IMR-90 (cell line): ENCODE data around the gene GPC5. TPM values are rescaled to one million over a fixed set of nuclear protein-coding genes. Genes with fewer than 3 reads are reported as not detected.

ENCODE experiments used
- ATAC-seq: fragments of 200-7000 bp; cut with Tn5 transposase; 2 replicates; pipeline ENCODE4 v1.9.1; 2020; ENCODE audit warnings: low read depth, mild to moderate bottlenecking, moderate library complexity
- BruUV-seq: library from RNA; stranded (reverse); fragments of 400-500 nt; replicated peaks from 2 replicates; lab custom pipeline; 2021; lab: Mats Ljungman, UMichigan
- CTCF ChIA-PET: fragments of 300-600 bp; formaldehyde crosslinking; extraction: SDS; loops from one replicate; lab custom pipeline; 2021; ENCODE audit warnings: antibody characterized with exemption; lab: Yijun Ruan, JAX
- POLR2A ChIA-PET: fragments of 300-600 bp; sonication (Branson Sonifier 250); formaldehyde crosslinking; loops from one replicate; lab custom pipeline; 2022; ENCODE audit warnings: antibody characterized with exemption; ENCODE audit not compliant: unreplicated experiment; lab: Charles Lee
- DNase-seq: peaks from one replicate; pipeline ENCODE4 v3.0.0; 2013
- H2AFZ ChIP-seq: replicated peaks from 2 replicates; pipeline ENCODE3; 2013; ENCODE audit warnings: low read length, mild to moderate bottlenecking; ENCODE audit not compliant: poor library complexity
- H2AK5ac ChIP-seq: 2 replicates; pipeline ENCODE4 v1.6.1; 2013; ENCODE audit warnings: low read depth, low read length, inconsistent platforms
- H2AK9ac ChIP-seq: replicated peaks from 2 replicates; pipeline ENCODE3; 2013; ENCODE audit warnings: mild to moderate bottlenecking, low read depth, low read length, moderate library complexity; ENCODE audit not compliant: poor library complexity
- H2BK120ac ChIP-seq: 2 replicates; pipeline ENCODE4 v1.6.1; 2013; ENCODE audit warnings: low read depth, low read length, inconsistent platforms
- H2BK15ac ChIP-seq: 3 replicates; pipeline ENCODE4 v1.6.1; 2013; ENCODE audit warnings: low read depth, low read length, inconsistent platforms
- H2BK20ac ChIP-seq: 2 replicates; pipeline ENCODE4 v1.6.1; 2013; ENCODE audit warnings: low read depth, mild to moderate bottlenecking, inconsistent platforms, low read length, moderate library complexity
- H2BK5ac ChIP-seq: 2 replicates; pipeline ENCODE4 v1.6.1; 2013; ENCODE audit warnings: mild to moderate bottlenecking, low read depth, low read length, inconsistent platforms; ENCODE audit not compliant: poor library complexity, severe bottlenecking
- H3K14ac ChIP-seq: replicated peaks from 2 replicates; pipeline ENCODE4 v1.6.1; 2013; ENCODE audit warnings: low read depth, low read length, inconsistent platforms
- H3K18ac ChIP-seq: 2 replicates; pipeline ENCODE4 v1.6.1; 2013; ENCODE audit warnings: low read depth, low read length, control low read depth
- H3K23ac ChIP-seq: 2 replicates; pipeline ENCODE4 v1.6.1; 2013; ENCODE audit warnings: low read depth, low read length, inconsistent platforms
- H3K27ac ChIP-seq: 2 replicates; pipeline ENCODE4 v1.5.1; 2013; ENCODE audit warnings: mild to moderate bottlenecking, control low read depth, low read length; ENCODE audit not compliant: insufficient read depth
- H3K27me3 ChIP-seq: 2 replicates; pipeline ENCODE4 v1.6.1; 2013; ENCODE audit warnings: low read length; ENCODE audit not compliant: control insufficient read depth, insufficient read depth
- H3K36me3 ChIP-seq: 2 replicates; pipeline ENCODE4 v1.6.1; 2013; ENCODE audit warnings: low read length, mixed read lengths; ENCODE audit not compliant: control insufficient read depth, insufficient read depth
- H3K4ac ChIP-seq: 2 replicates; pipeline ENCODE4 v1.6.1; 2013; ENCODE audit warnings: low read depth, low read length, inconsistent platforms
- H3K4me1 ChIP-seq: 2 replicates; pipeline ENCODE4 v1.6.1; 2013; ENCODE audit warnings: low read length, mixed read lengths; ENCODE audit not compliant: control insufficient read depth, insufficient read depth
- H3K4me2 ChIP-seq: 2 replicates; pipeline ENCODE4 v1.6.1; 2013; ENCODE audit warnings: low read depth, mild to moderate bottlenecking, control low read depth, low read length, moderate library complexity
- H3K4me3 ChIP-seq: 2 replicates; pipeline ENCODE4 v1.5.1; 2013; ENCODE audit warnings: low read depth, mild to moderate bottlenecking, control low read depth, low read length, moderate library complexity; ENCODE audit not compliant: insufficient read depth
- H3K56ac ChIP-seq: 2 replicates; pipeline ENCODE4 v1.6.1; 2013; ENCODE audit warnings: low read length, inconsistent platforms; ENCODE audit not compliant: insufficient read depth; ENCODE audit errors: extremely low read depth
- H3K79me1 ChIP-seq, 2 experiments: 2 replicates each; pipeline ENCODE4 v1.6.1; 2013; ENCODE audit warnings: low read length in 2 of 2, inconsistent platforms in 1 of 2, low read depth in 1 of 2
- H3K9ac ChIP-seq: 2 replicates; pipeline ENCODE4 v1.6.1; 2013; ENCODE audit warnings: low read depth, low read length, control low read depth
- H3K9me1 ChIP-seq: 2 replicates; pipeline ENCODE4 v1.6.1; 2013; ENCODE audit warnings: low read length, inconsistent platforms; ENCODE audit not compliant: insufficient read depth
- H3K9me3 ChIP-seq: 2 replicates; pipeline ENCODE4 v1.6.1; 2013; ENCODE audit warnings: low read length; ENCODE audit not compliant: control insufficient read depth, insufficient read depth
- H4K20me1 ChIP-seq: 2 replicates; pipeline ENCODE4 v1.6.1; 2013; ENCODE audit warnings: low read length, inconsistent platforms; ENCODE audit not compliant: insufficient read depth
- H4K5ac ChIP-seq: 2 replicates; pipeline ENCODE4 v1.6.1; 2013; ENCODE audit warnings: mild to moderate bottlenecking, low read depth, low read length, control low read depth
- H4K8ac ChIP-seq, 2 experiments: 2 replicates each; pipeline ENCODE4 v1.6.1; 2013; ENCODE audit warnings: low read depth in 2 of 2, low read length in 2 of 2, control low read depth in 1 of 2, inconsistent platforms in 1 of 2
- H4K91ac ChIP-seq: 2 replicates; pipeline ENCODE4 v1.6.1; 2013; ENCODE audit warnings: low read depth, low read length, inconsistent platforms; ENCODE audit not compliant: insufficient read depth
- BHLHE40 ChIP-seq: fragments of 150-350 bp; IDR thresholded peaks from 2 replicates; pipeline ENCODE4 v1.6.1; 2016; ENCODE audit warnings: mild to moderate bottlenecking, low read depth, low read length
- CTCF ChIP-seq: conservative IDR thresholded peaks from 2 replicates; pipeline ENCODE4 v1.5.1; 2012; ENCODE audit warnings: mild to moderate bottlenecking, low read depth, low read length, improper control_type of control experiment
- ELK1 ChIP-seq: fragments of 150-350 bp; IDR thresholded peaks from 2 replicates; pipeline ENCODE4 v1.6.1; 2016; ENCODE audit warnings: low read depth, mild to moderate bottlenecking, low read length, moderate library complexity, borderline replicate concordance
- FOS ChIP-seq: fragments of 150-350 bp; IDR thresholded peaks from 2 replicates; pipeline ENCODE4 v1.6.1; 2016; ENCODE audit warnings: low read depth, low read length
- MAFK ChIP-seq: IDR thresholded peaks from 2 replicates; pipeline ENCODE4 v1.6.1; 2012; ENCODE audit warnings: low read depth, low read length, improper control_type of control experiment
- MAZ ChIP-seq: IDR thresholded peaks from 2 replicates; pipeline ENCODE4 v1.6.1; 2012; ENCODE audit warnings: low read depth, mild to moderate bottlenecking, low read length, improper control_type of control experiment, moderate library complexity, borderline replicate concordance
- MXI1 ChIP-seq: IDR thresholded peaks from 2 replicates; pipeline ENCODE4 v1.6.1; 2012; ENCODE audit warnings: low read depth, mild to moderate bottlenecking, low read length, moderate library complexity, borderline replicate concordance
- NFE2L2 ChIP-seq: fragments of 150-350 bp; IDR thresholded peaks from 2 replicates; pipeline ENCODE4 v1.6.1; 2016; ENCODE audit warnings: low read depth, mild to moderate bottlenecking, low read length
- POLR2A ChIP-seq: IDR thresholded peaks from 2 replicates; pipeline ENCODE4 v1.6.1; 2012; ENCODE audit warnings: mild to moderate bottlenecking, low read depth, low read length
- RAD21 ChIP-seq: IDR thresholded peaks from 2 replicates; pipeline ENCODE4 v1.6.1; 2012; ENCODE audit warnings: low read length, improper control_type of control experiment
- RCOR1 ChIP-seq: IDR thresholded peaks from 2 replicates; pipeline ENCODE4 v1.6.1; 2012; ENCODE audit warnings: mild to moderate bottlenecking, low read length, improper control_type of control experiment; ENCODE audit not compliant: insufficient replicate concordance
- RFX5 ChIP-seq: IDR thresholded peaks from 2 replicates; pipeline ENCODE4 v1.8.0; 2012; ENCODE audit warnings: low read depth, mild to moderate bottlenecking, low read length, moderate library complexity
- SMC3 ChIP-seq: fragments of 150-350 bp; IDR thresholded peaks from 2 replicates; pipeline ENCODE4 v1.6.1; 2016; ENCODE audit warnings: low read depth, mild to moderate bottlenecking, antibody characterized with exemption, low read length, moderate library complexity
- USF2 ChIP-seq: fragments of 150-350 bp; IDR thresholded peaks from 2 replicates; pipeline ENCODE4 v1.6.1; 2017; ENCODE audit warnings: mild to moderate bottlenecking, antibody characterized with exemption, low read length, low read depth
- WGBS, 2 experiments: methylation state at CpG; one replicate each; pipeline versions ENCODE4 v1.1.5 to v1.1.7; 2013; ENCODE audit warnings: missing lambda C conversion rate in 2 of 2; ENCODE audit not compliant: insufficient read length in 1 of 2; ENCODE audit errors: extremely low coverage in 2 of 2; 5-methylcytosine and 5-hydroxymethylcytosine counted together
- dilution Hi-C: fragments of 300-500 bp; cut with HindIII; formaldehyde crosslinking; loops from one replicate; pipeline ENCODE4 v1.14.3; 2018; ENCODE audit warnings: low sequenced_read_pairs; ENCODE audit not compliant: unreplicated experiment
- in situ Hi-C: fragments of 300-500 bp; cut with MboI; formaldehyde crosslinking; loops from 3 replicates; pipeline ENCODE4 v1.14.3; 2019; ENCODE audit warnings: low sequenced_read_pairs, inconsistent platforms, mixed read lengths
- intact Hi-C: fragments of 100-400 bp; cut with micrococcal nuclease; formaldehyde crosslinking; loops from 2 replicates; pipeline ENCODE4 v1.10.0; 2022
- polyA plus RNA-seq, 3 experiments: library from polyadenylated mRNA; depleted of rRNA; stranded (reverse); fragments of >200 nt; gene quantifications; 2 replicates each; pipeline ENCODE4 v1.2.3, GENCODE V29; 2012; ENCODE audit warnings: low replicate concordance in 1 of 3
- total RNA-seq: library from RNA; depleted of rRNA; stranded (reverse); fragments of >200 nt; gene quantifications from 2 replicates; pipeline ENCODE4 v1.2.3, GENCODE V29; 2012

GPC5 gene
- total and polyA plus RNA-seq, 2 of the 4 experiments (the other 2 are of a cell fraction): 0.94 to 1.8 TPM

GRCh38 chr13:91773591-91774227 lies 375.3 kb downstream of the GPC5 start:
- H4K5ac ChIP-seq: no peak overlapping the region
- H3K79me1 ChIP-seq: no peaks in the 10 kb centered on the region
- H3K4me1 ChIP-seq: no peaks in the 10 kb centered on the region
- H3K4ac ChIP-seq: no peak overlapping the region
- no peak overlapping the region for H2BK120ac ChIP-seq
- no peak overlapping the region for H3K18ac ChIP-seq
- in situ Hi-C loops (no loop called here), dilution Hi-C loops (no loop called here), intact Hi-C loops (no loop called here)
- H2BK20ac ChIP-seq: no peak overlapping the region
- H3K56ac ChIP-seq: no peak overlapping the region
- ATAC-seq (no peak), DNase-seq (no peak)
- ChIA-PET CTCF (no interaction called here), POLR2A (no interaction called here)
- no peak overlapping the region for H2BK5ac ChIP-seq
- H3K4me3 ChIP-seq: no peak overlapping the region
- no peak overlapping the region for H3K9ac ChIP-seq
- H3K23ac ChIP-seq: no peak overlapping the region
- H3K4me2 ChIP-seq: no peak overlapping the region
- H2BK15ac ChIP-seq: no peak overlapping the region
- no CpG with 5 or more reads among the region's 3 CpGs for WGBS, 2 experiments
- no peaks in the 10 kb centered on the region for H3K27me3 ChIP-seq
- H4K8ac ChIP-seq: no peak overlapping the region
- BruUV-seq: no TSS peak
- no peak overlapping the region for H2AFZ ChIP-seq
- H3K9me3 ChIP-seq: no peaks in the 10 kb centered on the region
- no peak overlapping the region for H3K27ac ChIP-seq
- no peaks in the 10 kb centered on the region for H4K20me1 ChIP-seq
- no peaks in the 10 kb centered on the region for H3K9me1 ChIP-seq
- no peak overlapping the region for H2AK9ac ChIP-seq
- no peak overlapping the region for H2AK5ac ChIP-seq
- no peak for TF ChIP-seq MAFK
- no peak for TF ChIP-seq NFE2L2
- no peak for TF ChIP-seq BHLHE40
- TF ChIP-seq POLR2A: no peak
- no peak for TF ChIP-seq ELK1
- TF ChIP-seq MAZ: no peak
- TF ChIP-seq RAD21: no peak
- no peak for TF ChIP-seq RCOR1
- TF ChIP-seq USF2: no peak
- no peak for TF ChIP-seq RFX5
- TF ChIP-seq MXI1: no peak
- TF ChIP-seq SMC3: no peak
- TF ChIP-seq FOS: no peak
- no peak for TF ChIP-seq CTCF
- no peak overlapping the region for H3K14ac ChIP-seq
- H4K91ac ChIP-seq: no peak overlapping the region
- no peaks in the 10 kb centered on the region for H3K36me3 ChIP-seq
